ENCODE results near the gene COL5A1. TPM values are rescaled to one million over a fixed set of nuclear protein-coding genes. Genes with fewer than 3 reads are reported as not detected.
"Not testable (repeated sequence)": the region's sequence is repeated elsewhere in the genome, so short reads cannot be mapped to it uniquely, and the experiment has no call there.

The COL5A1 gene
- total RNA-seq, 1 donor from 2014 or later = 19.8 TPM

DNA sequence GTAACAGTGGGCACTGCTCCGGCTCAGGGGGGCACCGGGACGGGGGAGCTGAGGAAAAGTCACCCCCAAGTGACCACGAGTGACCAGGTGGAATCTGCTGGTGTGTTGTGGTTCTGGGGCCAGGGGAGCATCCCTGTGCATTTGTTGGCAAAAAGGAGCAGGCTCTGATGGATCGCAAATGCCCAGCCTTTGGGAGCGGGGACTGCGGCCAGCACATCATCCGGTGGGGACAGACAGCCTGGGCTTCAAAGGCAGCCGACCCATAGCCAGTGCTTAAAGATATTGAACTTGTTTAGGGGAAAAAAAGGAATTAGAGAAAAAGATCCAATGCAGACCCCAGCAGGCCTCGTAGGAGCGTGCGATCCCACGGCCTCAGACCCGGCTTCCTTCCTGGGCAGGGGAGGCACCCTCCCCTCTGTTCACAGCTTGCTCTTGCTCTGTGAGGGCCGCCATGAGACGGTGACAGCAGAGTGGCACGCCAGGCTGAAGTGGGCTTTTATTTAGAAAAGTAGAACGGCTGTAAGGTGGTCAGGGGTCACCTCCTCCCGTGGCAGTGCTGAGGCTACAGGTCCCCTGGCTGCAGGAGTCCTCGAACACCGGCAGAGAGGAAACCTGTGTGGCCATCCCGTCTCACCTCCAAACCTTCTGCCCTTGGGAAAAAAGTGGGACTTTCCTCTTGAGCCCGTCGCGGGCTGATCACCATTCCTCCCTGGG, 41.2 kb downstream of the COL5A1 start:
- H3K27ac Mint-ChIP-seq = no peak overlapping the region
- no peak overlapping the region for H3K4me3 Mint-ChIP-seq (ENCODE audit: low read depth)
- no peaks in the 10 kb centered on the region for H3K9me3 Mint-ChIP-seq (ENCODE audit: low read depth)
- TF ChIP-seq, protein P1, sequence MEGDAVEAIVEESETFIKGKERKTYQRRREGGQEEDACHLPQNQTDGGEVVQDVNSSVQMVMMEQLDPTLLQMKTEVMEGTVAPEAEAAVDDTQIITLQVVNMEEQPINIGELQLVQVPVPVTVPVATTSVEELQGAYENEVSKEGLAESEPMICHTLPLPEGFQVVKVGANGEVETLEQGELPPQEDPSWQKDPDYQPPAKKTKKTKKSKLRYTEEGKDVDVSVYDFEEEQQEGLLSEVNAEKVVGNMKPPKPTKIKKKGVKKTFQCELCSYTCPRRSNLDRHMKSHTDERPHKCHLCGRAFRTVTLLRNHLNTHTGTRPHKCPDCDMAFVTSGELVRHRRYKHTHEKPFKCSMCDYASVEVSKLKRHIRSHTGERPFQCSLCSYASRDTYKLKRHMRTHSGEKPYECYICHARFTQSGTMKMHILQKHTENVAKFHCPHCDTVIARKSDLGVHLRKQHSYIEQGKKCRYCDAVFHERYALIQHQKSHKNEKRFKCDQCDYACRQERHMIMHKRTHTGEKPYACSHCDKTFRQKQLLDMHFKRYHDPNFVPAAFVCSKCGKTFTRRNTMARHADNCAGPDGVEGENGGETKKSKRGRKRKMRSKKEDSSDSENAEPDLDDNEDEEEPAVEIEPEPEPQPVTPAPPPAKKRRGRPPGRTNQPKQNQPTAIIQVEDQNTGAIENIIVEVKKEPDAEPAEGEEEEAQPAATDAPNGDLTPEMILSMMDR (IDR thresholded peaks at IDR 0.05; ENCODE audit: unreplicated experiment) = no peak
- no peaks in the 10 kb centered on the region for H3K4me1 Mint-ChIP-seq (ENCODE audit: low read depth)
- DNase-seq (ENCODE audit: low spot score, unreplicated experiment) = no peak
- no peaks in the 10 kb centered on the region for H3K36me3 Mint-ChIP-seq (ENCODE audit: insufficient read depth)
- H3K27me3 Mint-ChIP-seq = peaks cover 3% of the 10 kb centered on the region

GRCh38 chr9:134683714-134684374, 42.2 kb downstream of the COL5A1 start:
- TF ChIP-seq, protein P1 (IDR thresholded peaks at IDR 0.05; ENCODE audit: unreplicated experiment) = no peak
- Mint-ChIP-seq H3K27me3 (no peaks in the 10 kb centered on the region), H3K27ac (no peak overlapping the region), H3K9me3 (ENCODE audit: low read depth) (no peaks in the 10 kb centered on the region), H3K4me3 (ENCODE audit: low read depth) (no peak overlapping the region), H3K36me3 (ENCODE audit: insufficient read depth) (no peaks in the 10 kb centered on the region), H3K4me1 (ENCODE audit: low read depth) (no peaks in the 10 kb centered on the region)
- DNase-seq (ENCODE audit: low spot score, unreplicated experiment) = no peak

DNA sequence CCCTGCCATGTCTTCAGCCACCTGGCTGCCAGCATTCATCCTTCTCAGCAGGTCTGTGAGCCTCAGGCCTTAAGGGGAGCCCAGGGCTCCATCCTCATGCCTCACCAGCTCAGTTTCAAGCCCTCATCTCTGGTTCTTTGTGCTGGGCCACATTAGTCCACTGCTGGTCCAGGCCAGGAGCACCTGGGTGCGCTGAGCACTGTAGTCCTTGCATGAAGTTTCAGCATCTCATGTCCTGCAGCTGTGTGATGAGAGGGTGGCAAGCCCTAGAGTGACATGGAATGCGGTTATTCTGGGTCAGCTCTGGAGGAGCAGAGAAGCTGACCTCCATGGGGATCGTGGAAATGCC, 42.7 kb downstream of the COL5A1 start:
- no peaks in the 10 kb centered on the region for H3K9me3 Mint-ChIP-seq (ENCODE audit: low read depth)
- TF ChIP-seq, protein P1 (IDR thresholded peaks at IDR 0.05; ENCODE audit: unreplicated experiment) = no peak
- H3K27ac Mint-ChIP-seq = no peak overlapping the region
- no peak for DNase-seq (ENCODE audit: low spot score, unreplicated experiment)
- H3K27me3 Mint-ChIP-seq = no peaks in the 10 kb centered on the region
- H3K36me3 Mint-ChIP-seq (ENCODE audit: insufficient read depth) = no peaks in the 10 kb centered on the region
- no peaks in the 10 kb centered on the region for H3K4me1 Mint-ChIP-seq (ENCODE audit: low read depth)
- no peak overlapping the region for H3K4me3 Mint-ChIP-seq (ENCODE audit: low read depth)

- H3K27ac Mint-ChIP-seq; H3K4me1 Mint-ChIP-seq (ENCODE audit: low read depth); H3K4me3 Mint-ChIP-seq (ENCODE audit: low read depth); DNase-seq (ENCODE audit: low spot score, unreplicated experiment); H3K27me3 Mint-ChIP-seq; H3K9me3 Mint-ChIP-seq (ENCODE audit: low read depth); H3K36me3 Mint-ChIP-seq (ENCODE audit: insufficient read depth): not testable (repeated sequence)
Observed at GRCh38 chr9:134684941-134685340, 43.3 kb downstream of the COL5A1 start.

GRCh38 chr9:134685784-134686183, 44.2 kb downstream of the COL5A1 start:
- Mint-ChIP-seq H3K9me3 (ENCODE audit: low read depth) (no peaks in the 10 kb centered on the region), H3K27ac (no peak overlapping the region), H3K4me1 (ENCODE audit: low read depth) (no peaks in the 10 kb centered on the region), H3K4me3 (ENCODE audit: low read depth) (no peak overlapping the region), H3K27me3 (no peaks in the 10 kb centered on the region), H3K36me3 (ENCODE audit: insufficient read depth) (no peaks in the 10 kb centered on the region)
- TF ChIP-seq, protein P1 (IDR thresholded peaks at IDR 0.05; ENCODE audit: unreplicated experiment) = no peak
- no peak for DNase-seq (ENCODE audit: low spot score, unreplicated experiment)

DNA sequence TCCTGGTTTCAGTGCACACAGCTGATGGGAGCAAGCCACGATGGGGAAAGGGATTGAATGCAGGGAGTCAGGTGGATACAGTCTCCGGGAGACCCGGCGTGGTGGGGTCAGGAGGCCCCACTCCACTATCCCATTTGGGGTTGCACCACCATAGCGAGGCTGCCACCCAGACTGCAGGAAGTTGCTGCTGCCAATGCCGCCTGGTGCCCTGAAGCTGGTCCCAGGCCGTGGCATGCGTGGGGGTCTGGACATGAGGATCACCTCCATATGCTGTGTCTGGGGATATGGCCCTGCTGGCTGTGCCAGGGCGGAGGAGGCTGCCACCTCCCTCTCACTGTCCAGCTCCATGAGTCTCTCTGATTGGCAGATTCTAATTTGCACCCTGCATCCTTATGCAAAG, 45.3 kb downstream of the COL5A1 start:
- TF ChIP-seq, protein P1 (IDR thresholded peaks at IDR 0.05; ENCODE audit: unreplicated experiment) = no peak
- Mint-ChIP-seq H3K9me3 (ENCODE audit: low read depth) (no peaks in the 10 kb centered on the region), H3K4me1 (ENCODE audit: low read depth) (no peaks in the 10 kb centered on the region), H3K27me3 (no peaks in the 10 kb centered on the region), H3K36me3 (ENCODE audit: insufficient read depth) (no peaks in the 10 kb centered on the region), H3K4me3 (ENCODE audit: low read depth) (no peak overlapping the region), H3K27ac (no peak overlapping the region)
- no peak for DNase-seq (ENCODE audit: low spot score, unreplicated experiment)
